GM23248 (cell line): ENCODE results near the gene PYCR2. TPM values are rescaled to one million over a fixed set of nuclear protein-coding genes. Genes with fewer than 3 reads are reported as not detected.

Experiments
- DNase-seq: peaks from one replicate; pipeline ENCODE4 v3.0.0-alpha.2; 2015
- H2AFZ ChIP-seq: fragments of 200-600 bp; sonication (generic); 2 replicates; pipeline ENCODE4 v1.6.1; 2016; ENCODE audit warnings: antibody characterized with exemption
- H3F3A ChIP-seq: fragments of 200-600 bp; sonication (generic); 2 replicates; pipeline ENCODE4 v1.6.1; 2016; ENCODE audit warnings: mild to moderate bottlenecking, antibody characterized with exemption, mixed run types; ENCODE audit not compliant: insufficient read depth
- H3K27ac ChIP-seq: fragments of 200-600 bp; sonication (generic); 2 replicates; pipeline ENCODE4 v1.5.1; 2016; ENCODE audit warnings: mild to moderate bottlenecking
- H3K27me3 ChIP-seq: fragments of 200-600 bp; sonication (generic); replicated peaks from 2 replicates; pipeline ENCODE4 v1.6.1; 2016; ENCODE audit warnings: mild to moderate bottlenecking; ENCODE audit not compliant: insufficient read depth
- H3K36me3 ChIP-seq: fragments of 200-600 bp; sonication (generic); 2 replicates; pipeline ENCODE4 v1.6.1; 2016; ENCODE audit warnings: low read depth, mild to moderate bottlenecking
- H3K4me1 ChIP-seq: fragments of 200-600 bp; sonication (generic); 2 replicates; pipeline ENCODE4 v1.6.1; 2016; ENCODE audit warnings: mild to moderate bottlenecking; ENCODE audit not compliant: insufficient read depth
- H3K4me2 ChIP-seq: fragments of 200-600 bp; sonication (generic); one replicate; pipeline ENCODE4 v1.6.1; 2016; ENCODE audit warnings: mild to moderate bottlenecking; ENCODE audit not compliant: unreplicated experiment
- H3K4me3 ChIP-seq: fragments of 200-600 bp; sonication (generic); 2 replicates; pipeline ENCODE4 v1.5.1; 2016; ENCODE audit warnings: mild to moderate bottlenecking
- H3K79me2 ChIP-seq: fragments of 200-600 bp; sonication (generic); 2 replicates; pipeline ENCODE4 v1.6.1; 2016; ENCODE audit warnings: mild to moderate bottlenecking; ENCODE audit not compliant: insufficient read depth
- H3K9ac ChIP-seq: fragments of 200-600 bp; sonication (generic); 2 replicates; pipeline ENCODE4 v1.6.1; 2016; ENCODE audit warnings: mild to moderate bottlenecking
- H3K9me2 ChIP-seq: fragments of 200-600 bp; sonication (generic); 2 replicates; pipeline ENCODE4 v1.6.1; 2016; ENCODE audit warnings: mixed run types, mild to moderate bottlenecking, moderate library complexity; ENCODE audit not compliant: insufficient read depth
- H3K9me3 ChIP-seq: fragments of 200-600 bp; sonication (generic); one replicate; pipeline ENCODE4 v1.6.1; 2017; ENCODE audit warnings: low read depth
- H4K20me1 ChIP-seq: fragments of 200-600 bp; sonication (generic); 2 replicates; pipeline ENCODE4 v1.6.0; 2016; ENCODE audit not compliant: insufficient read depth
- EZH2 ChIP-seq: fragments of 200-600 bp; sonication (generic); IDR thresholded peaks from 2 replicates; pipeline ENCODE4 v1.6.1; 2018; ENCODE audit warnings: antibody characterized with exemption, mild to moderate bottlenecking; ENCODE audit not compliant: insufficient read depth, poor library complexity, severe bottlenecking
- EZH2phosphoT487 ChIP-seq: fragments of 200-600 bp; sonication (generic); IDR thresholded peaks from 2 replicates; pipeline ENCODE4 v1.6.1; 2018; ENCODE audit warnings: antibody characterized with exemption, moderate library complexity, mild to moderate bottlenecking, low read depth; ENCODE audit not compliant: insufficient read depth
- WGBS, 2 experiments: methylation state at CpG; one replicate each; pipeline ENCODE4 v1.1.6; 2015 to 2017; ENCODE audit warnings: low lambda C conversion rate in 2 of 2, low coverage in 1 of 2; ENCODE audit errors: missing lambda C conversion rate in 2 of 2; 5-methylcytosine and 5-hydroxymethylcytosine counted together
- in situ Hi-C: fragments of 300-500 bp; cut with MboI; formaldehyde crosslinking; loops from 2 replicates; pipeline ENCODE4 v1.15.0; 2020
- polyA plus RNA-seq: library from polyadenylated mRNA; unstranded; fragments of >200 nt; fragmentation: Nextera tagmentation; extraction: Ambion mirVana; gene quantifications from 2 replicates; pipeline ENCODE4 v1.2.1, GENCODE V29; 2016
- total RNA-seq: library from RNA; depleted of rRNA; stranded (reverse); fragments of >200 nt; shearing (Covaris generic); gene quantifications from 2 replicates; pipeline ENCODE4 v1.2.3, GENCODE V29; 2014

Gene PYCR2
- total and polyA plus RNA-seq, 2 experiments from 2014 or later: 55.5 to 59.1 TPM

DNA sequence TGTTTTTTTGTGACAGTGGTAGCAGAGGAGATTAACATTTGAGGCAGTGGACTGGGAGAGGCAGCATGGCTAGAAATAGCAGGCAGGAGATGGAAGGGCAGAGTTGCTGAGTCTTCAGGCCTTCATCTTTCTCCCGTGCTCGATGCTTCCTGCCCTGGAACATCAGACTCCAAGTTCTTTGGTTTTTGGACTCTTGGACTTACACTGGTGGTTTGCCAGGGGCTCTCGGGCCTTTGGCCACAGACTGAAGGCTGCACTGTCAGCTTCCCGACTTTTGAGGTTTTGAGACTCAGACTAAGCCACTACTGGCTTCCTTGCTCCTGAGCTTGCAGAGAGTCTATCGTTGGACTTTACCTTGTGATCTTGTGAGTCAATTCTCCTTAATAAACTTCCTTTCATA is 41.2 kb upstream of the PYCR2 start:
- Histone ChIP-seq H3K79me2 (no peaks in the 10 kb centered on the region), H3K27ac (no peak overlapping the region), H3K4me1 (no peaks in the 10 kb centered on the region), H3K9ac (no peak overlapping the region), H3K36me3 (no peaks in the 10 kb centered on the region), H3K27me3 (no peaks in the 10 kb centered on the region), H3F3A (no peaks in the 10 kb centered on the region), H2AFZ (no peak overlapping the region; the same call in 1 of the 2 replicates), H3K4me2 (no peak overlapping the region), H3K9me3 (no peaks in the 10 kb centered on the region), H3K9me2 (no peaks in the 10 kb centered on the region), H3K4me3 (no peak overlapping the region), H4K20me1 (no peaks in the 10 kb centered on the region)
- TF ChIP-seq EZH2phosphoT487 (no peak), EZH2 (no peak)
- 52 to 71% methylated on average over 5 of the region's 5 CpGs for WGBS, 2 experiments
- in situ Hi-C loops: no loop called here
- DNase-seq: no peak

DNA sequence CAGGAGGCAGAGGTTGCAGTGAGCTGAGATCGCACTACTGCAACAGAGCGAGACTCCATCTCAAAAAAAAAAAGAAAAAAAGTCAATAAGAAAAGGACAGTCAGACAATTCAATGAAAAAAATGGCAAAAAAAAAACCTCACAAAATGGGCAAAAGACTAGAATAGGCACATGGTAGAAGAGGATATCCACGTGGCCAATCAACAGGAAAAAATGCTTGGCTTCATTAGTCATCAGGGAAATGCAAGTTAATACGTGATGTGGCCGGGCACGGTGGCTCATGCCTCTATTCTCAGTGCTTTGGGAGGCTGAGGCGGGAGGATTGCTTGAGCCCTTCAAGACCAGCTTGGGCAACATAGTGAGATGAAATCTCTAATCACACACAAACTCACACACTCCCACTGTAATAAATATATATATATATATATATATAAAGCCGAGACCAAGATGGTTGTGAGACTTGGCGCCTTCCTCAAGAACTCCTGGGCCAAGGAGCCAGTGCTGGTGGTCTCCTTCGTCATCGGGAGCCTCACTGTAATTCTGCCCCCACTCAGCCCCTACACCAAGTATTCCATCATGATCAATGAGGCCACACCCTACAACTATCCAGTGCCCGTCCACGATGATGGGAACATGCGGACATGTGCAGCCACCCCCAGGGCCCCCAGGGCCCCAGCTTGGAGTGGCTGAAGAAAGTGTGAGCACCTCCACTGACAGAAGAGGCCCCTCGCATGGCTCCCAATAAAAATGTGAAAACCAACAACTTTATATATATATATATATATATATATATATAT is 39.9 kb upstream of the PYCR2 start:
- Histone ChIP-seq H3K9ac (no peak overlapping the region), H3K27ac (no peak overlapping the region), H2AFZ (no peak overlapping the region), H3K79me2 (no peaks in the 10 kb centered on the region), H3K27me3 (no peaks in the 10 kb centered on the region), H3F3A (no peaks in the 10 kb centered on the region), H3K9me2 (no peaks in the 10 kb centered on the region), H4K20me1 (no peaks in the 10 kb centered on the region), H3K36me3 (no peaks in the 10 kb centered on the region), H3K9me3 (no peaks in the 10 kb centered on the region), H3K4me3 (no peak overlapping the region), H3K4me1 (no peaks in the 10 kb centered on the region), H3K4me2 (no peak overlapping the region)
- in situ Hi-C loops: no loop called here
- no peak for TF ChIP-seq EZH2phosphoT487
- no peak for DNase-seq
- 92 to 93% methylated on average over 14 to 15 of the region's 15 CpGs for WGBS, 2 experiments

DNA sequence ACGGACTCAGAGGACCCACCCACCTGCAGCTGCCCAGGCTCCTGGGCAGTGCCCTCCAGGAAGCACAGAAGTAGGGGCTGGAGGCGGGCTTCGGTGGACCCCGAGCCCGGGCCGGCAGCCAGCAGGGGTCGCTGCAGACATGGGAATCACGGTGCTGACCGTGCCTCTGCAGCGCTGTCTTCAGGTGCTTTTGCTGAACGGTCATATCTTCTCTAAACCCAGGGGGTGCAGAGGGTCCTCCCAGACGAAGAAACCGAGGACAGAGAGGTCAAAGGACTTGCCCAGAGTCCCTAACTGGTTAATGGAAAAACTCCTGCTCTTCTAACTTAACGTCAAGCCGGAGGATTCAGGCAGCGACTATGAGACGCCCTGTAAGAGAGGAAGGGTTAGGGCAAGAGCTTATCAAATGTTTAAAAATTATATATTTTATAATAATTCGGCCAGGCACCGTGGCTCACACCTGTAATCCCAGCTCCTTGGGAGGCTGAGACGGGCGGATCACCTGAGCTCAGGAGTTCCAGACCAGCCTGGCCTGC is 38.5 kb upstream of the PYCR2 start:
- no peaks in the 10 kb centered on the region for H3K9me3 ChIP-seq
- H2AFZ ChIP-seq: peak overlapping the region; percentile 29; the same call in 1 of the 2 replicates
- no peak overlapping the region for H3K4me2 ChIP-seq
- H3K9me2 ChIP-seq: no peaks in the 10 kb centered on the region
- no peaks in the 10 kb centered on the region for H3F3A ChIP-seq
- WGBS, 2 experiments: 27 to 28% methylated on average over 21 of the region's 21 CpGs
- H3K79me2 ChIP-seq: no peaks in the 10 kb centered on the region
- no peak overlapping the region for H3K9ac ChIP-seq
- H3K27me3 ChIP-seq: no peaks in the 10 kb centered on the region
- H3K27ac ChIP-seq: no peak overlapping the region
- no peaks in the 10 kb centered on the region for H3K36me3 ChIP-seq
- no peaks in the 10 kb centered on the region for H4K20me1 ChIP-seq
- peak; percentile 36 for DNase-seq
- H3K4me3 ChIP-seq: 0 out of 2 replicates have a peak overlapping the region, but pooled peaks have one; percentile 16
- no peaks in the 10 kb centered on the region for H3K4me1 ChIP-seq
- TF ChIP-seq EZH2: no peak
- no peak for TF ChIP-seq EZH2phosphoT487
- in situ Hi-C loops: no loop called here

DNA sequence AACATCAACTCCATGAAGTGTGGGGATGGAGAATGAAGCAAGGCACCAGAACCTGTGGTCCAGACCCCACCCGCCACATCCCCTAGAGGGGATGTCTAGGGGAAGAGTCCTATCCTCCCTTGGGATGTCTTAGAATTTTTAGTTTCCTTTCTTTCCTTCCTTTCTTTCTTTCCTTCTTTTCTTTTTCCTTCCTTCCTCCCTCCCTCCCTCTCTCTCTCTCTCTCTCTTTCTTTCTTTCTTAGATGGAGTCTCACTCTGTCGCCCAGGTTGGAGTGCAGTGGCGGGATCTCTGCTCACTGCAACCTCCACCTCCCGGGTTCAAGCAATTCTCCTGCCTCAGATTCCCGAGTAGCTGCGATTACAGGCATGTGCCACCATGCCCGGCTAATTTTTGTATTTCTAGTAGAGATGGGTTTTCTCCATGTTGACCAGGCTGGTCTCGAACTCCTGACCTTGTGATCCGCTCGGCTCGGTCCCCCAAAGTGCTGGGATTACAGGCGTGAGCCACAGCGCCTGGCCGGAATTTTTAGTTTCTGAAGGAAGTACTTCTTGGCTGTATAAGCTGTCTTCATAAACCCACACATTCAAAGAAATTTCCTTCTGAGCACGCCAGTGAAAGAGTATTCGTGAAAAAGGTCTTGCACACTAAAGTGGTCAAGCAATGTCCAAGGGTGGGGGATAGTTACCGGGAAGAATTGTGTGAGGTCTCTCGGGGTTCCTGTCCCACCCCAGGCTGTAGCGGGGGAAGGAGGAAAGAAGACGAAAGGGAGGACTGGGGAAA is 37.8 kb upstream of the PYCR2 start:
- in situ Hi-C loops: no loop called here
- Histone ChIP-seq H3K79me2 (no peaks in the 10 kb centered on the region), H3K27me3 (no peaks in the 10 kb centered on the region), H3K9me2 (no peaks in the 10 kb centered on the region), H4K20me1 (no peaks in the 10 kb centered on the region), H3F3A (no peaks in the 10 kb centered on the region), H3K4me2 (no peak overlapping the region), H3K36me3 (no peaks in the 10 kb centered on the region), H3K4me3 (0 out of 2 replicates have a peak overlapping the region, but pooled peaks have one; percentile 16), H3K27ac (no peak overlapping the region), H3K9me3 (no peaks in the 10 kb centered on the region), H3K4me1 (no peaks in the 10 kb centered on the region), H2AFZ (peak overlapping the region; percentile 29; the same call in 1 of the 2 replicates), H3K9ac (no peak overlapping the region)
- WGBS, 2 experiments: 50% methylated on average over 20 of the region's 20 CpGs
- no peak for DNase-seq
- TF ChIP-seq EZH2 (no peak), EZH2phosphoT487 (no peak)
